ENCODE data around the gene CCL26.

Gene CCL26

GRCh38 chr7:75814407-75814947 is 42.5 kb upstream of the CCL26 start:
- in situ Hi-C loops (cut with MboI; ENCODE audit: low pct_unique_long_range_greater_than_20kb, low sequenced_read_pairs, unreplicated experiment): no loop called here
- DNase-seq (ENCODE audit: low spot score): no peak
- no peak for TF ChIP-seq CTCF (IDR thresholded peaks at IDR 0.05; ENCODE audit: extremely low read depth, insufficient read depth, missing control alignments)

- in situ Hi-C loops (cut with MboI; ENCODE audit: low pct_unique_long_range_greater_than_20kb, low sequenced_read_pairs, unreplicated experiment): no loop called here
- DNase-seq (ENCODE audit: low spot score): no peak
- TF ChIP-seq CTCF (IDR thresholded peaks at IDR 0.05; ENCODE audit: extremely low read depth, insufficient read depth, missing control alignments): no peak
Measured at GRCh38 chr7:75813781-75814236, 41.8 kb upstream of the CCL26 start, which contains the start of gene CCL24. TSS of gene CCL24 (minus strand) at chr7:75813806. CDS start at chr7:75813715, 91 bp downstream.

- in situ Hi-C loops (cut with MboI; ENCODE audit: low pct_unique_long_range_greater_than_20kb, low sequenced_read_pairs, unreplicated experiment): no loop called here
- no peak for DNase-seq (ENCODE audit: low spot score)
- TF ChIP-seq CTCF (IDR thresholded peaks at IDR 0.05; ENCODE audit: extremely low read depth, insufficient read depth, missing control alignments): no peak
Measured at GRCh38 chr7:75813084-75813483, 41.1 kb upstream of the CCL26 start.

- TF ChIP-seq CTCF (IDR thresholded peaks at IDR 0.05; ENCODE audit: extremely low read depth, insufficient read depth, missing control alignments): no peak
- no peak for DNase-seq (ENCODE audit: low spot score)
- in situ Hi-C loops (cut with MboI; ENCODE audit: low pct_unique_long_range_greater_than_20kb, low sequenced_read_pairs, unreplicated experiment): no loop called here
Measured at GRCh38 chr7:75811894-75812678, 40.1 kb upstream of the CCL26 start.

GRCh38 chr7:75809396-75809795 is 37.4 kb upstream of the CCL26 start:
- no peak for TF ChIP-seq CTCF (IDR thresholded peaks at IDR 0.05; ENCODE audit: extremely low read depth, insufficient read depth, missing control alignments)
- in situ Hi-C loops (cut with MboI; ENCODE audit: low pct_unique_long_range_greater_than_20kb, low sequenced_read_pairs, unreplicated experiment): no loop called here
- no peak for DNase-seq (ENCODE audit: low spot score)

GRCh38 chr7:75808106-75808505 is 36.1 kb upstream of the CCL26 start:
- no peak for DNase-seq (ENCODE audit: low spot score)
- TF ChIP-seq CTCF (IDR thresholded peaks at IDR 0.05; ENCODE audit: extremely low read depth, insufficient read depth, missing control alignments): no peak
- in situ Hi-C loops (cut with MboI; ENCODE audit: low pct_unique_long_range_greater_than_20kb, low sequenced_read_pairs, unreplicated experiment): no loop called here
